Naive B cell (primary cell): ENCODE measurements around the gene LIG1. TPM values are rescaled to one million over a fixed set of nuclear protein-coding genes. Genes with fewer than 3 reads are reported as not detected.
A peak's percentile ranks its signal among the peaks of the same experiment; 100 is the strongest.

ENCODE experiments used
- ATAC-seq, 2 donors: fragments of 150-1000 bp; cut with Tn5 transposase; 2 replicates each; pipeline ENCODE4 v1.10.0; 2021; ENCODE audit warnings: low read depth in 2 of 2, mild to moderate bottlenecking in 2 of 2, moderate library complexity in 2 of 2
- DNase-seq: peaks from one replicate; pipeline ENCODE4 v3.0.0; 2022
- H3K27ac Mint-ChIP-seq, 6 donors: one replicate each; pipeline ENCODE4 v1.8.0; 2020 to 2022; ENCODE audit warnings: mild to moderate bottlenecking in 6 of 6, mixed read lengths in 6 of 6, moderate library complexity in 5 of 6, inconsistent platforms in 2 of 6
- H3K27me3 Mint-ChIP-seq, 3 donors: one replicate each; pipeline ENCODE4 v1.8.0; 2021 to 2022; ENCODE audit warnings: mixed read lengths in 3 of 3, mild to moderate bottlenecking in 1 of 3
- H3K36me3 Mint-ChIP-seq, 2 donors: one replicate each; pipeline ENCODE4 v1.8.0; 2020 to 2022; ENCODE audit warnings: mixed read lengths in 2 of 2, inconsistent platforms in 1 of 2, mild to moderate bottlenecking in 1 of 2
- H3K4me1 Mint-ChIP-seq, 3 donors: one replicate each; pipeline ENCODE4 v1.8.0; 2020 to 2022; ENCODE audit warnings: mixed read lengths in 3 of 3, inconsistent platforms in 1 of 3, mild to moderate bottlenecking in 1 of 3, moderate library complexity in 1 of 3
- H3K4me3 Mint-ChIP-seq, 8 donors: one replicate each; pipeline ENCODE4 v1.8.0; 2020 to 2022; ENCODE audit warnings: mild to moderate bottlenecking in 8 of 8, mixed read lengths in 8 of 8, moderate library complexity in 8 of 8, inconsistent platforms in 2 of 8
- H3K9me3 Mint-ChIP-seq, 7 donors: one replicate each; pipeline ENCODE4 v1.8.0; 2020 to 2022; ENCODE audit warnings: mixed read lengths in 7 of 7, mild to moderate bottlenecking in 5 of 7, inconsistent platforms in 2 of 7, moderate library complexity in 1 of 7
- polyA plus RNA-seq, 6 donors: library from polyadenylated mRNA; unstranded; fragments of 300-500 nt; fragmentation: Illumina TruSeq; gene quantifications; one replicate each; pipeline ENCODE4 v1.2.3, GENCODE V29; 2021; ENCODE audit warnings: low read depth in 6 of 6

The LIG1 gene
- polyA plus RNA-seq, 6 donors from 2014 or later, result 13.6 to 30.9 (median 23.5) TPM

GRCh38 chr19:48170817-48171347 lies 738 bp upstream of the LIG1 start:
- DNase-seq (no peak), ATAC-seq (no peak)
- Mint-ChIP-seq H3K4me3 (peak overlapping the region; percentile 90 to 99 (median 98)), H3K27me3 (no peaks in the 10 kb centered on the region), H3K4me1 (peaks cover 21 to 40% (median 33%) of the 10 kb centered on the region in 3 donors), H3K36me3 (peaks cover 4 to 23% of the 10 kb centered on the region in 2 donors), H3K9me3 (no peaks in the 10 kb centered on the region), H3K27ac (peak overlapping the region; percentile 21 to 97 (median 82))

- peak overlapping the region; percentile 94 to 99 (median 97) for H3K27ac Mint-ChIP-seq
- H3K27me3 Mint-ChIP-seq, result no peaks in the 10 kb centered on the region
- DNase-seq (peak; percentile 81), ATAC-seq (peak; percentile 18 to 33)
- no peaks in the 10 kb centered on the region for H3K9me3 Mint-ChIP-seq
- peak overlapping the region; percentile 90 to 99 (median 98) for H3K4me3 Mint-ChIP-seq
- peaks cover 21 to 31% (median 25%) of the 10 kb centered on the region in 3 donors for H3K4me1 Mint-ChIP-seq
- H3K36me3 Mint-ChIP-seq, result peaks cover 8 to 15% of the 10 kb centered on the region in 2 donors
Measured at GRCh38 chr19:48169578-48169938, 586 bp downstream of the LIG1 start.

GRCh38 chr19:48168689-48169088 lies 1.5 kb downstream of the LIG1 start:
- Mint-ChIP-seq H3K27ac (peak overlapping the region; percentile 41 to 99 (median 96)), H3K9me3 (no peaks in the 10 kb centered on the region), H3K27me3 (no peaks in the 10 kb centered on the region), H3K36me3 (peaks cover 8 to 13% of the 10 kb centered on the region in 2 donors), H3K4me3 (peak overlapping the region in 3 of 8 donors; percentile 13 to 94 (median 90)), H3K4me1 (peaks cover 21 to 30% (median 25%) of the 10 kb centered on the region in 3 donors)
- ATAC-seq (no peak), DNase-seq (no peak)

- no peaks in the 10 kb centered on the region for H3K9me3 Mint-ChIP-seq
- no peak for ATAC-seq
- H3K27ac Mint-ChIP-seq, result no peak overlapping the region
- H3K4me3 Mint-ChIP-seq, result no peak overlapping the region
- DNase-seq, result no peak
- peaks cover 9 to 31% of the 10 kb centered on the region in 2 donors for H3K36me3 Mint-ChIP-seq
- H3K27me3 Mint-ChIP-seq, result no peaks in the 10 kb centered on the region
- H3K4me1 Mint-ChIP-seq, result peaks cover 0 to 8% (median 7%) of the 10 kb centered on the region in 3 donors
Measured at GRCh38 chr19:48158210-48158790, 11.8 kb downstream of the LIG1 start.

- Mint-ChIP-seq H3K9me3 (no peaks in the 10 kb centered on the region), H3K36me3 (peaks cover 6 to 23% of the 10 kb centered on the region in 2 donors), H3K27me3 (no peaks in the 10 kb centered on the region), H3K27ac (peak overlapping the region in 3 of 6 donors; percentile 4 to 73 (median 54)), H3K4me1 (peaks cover 0 to 5% (median 4%) of the 10 kb centered on the region in 3 donors), H3K4me3 (no peak overlapping the region)
- DNase-seq, result no peak
- no peak for ATAC-seq
Measured at GRCh38 chr19:48154003-48154402, 16.1 kb downstream of the LIG1 start.

GRCh38 chr19:48152551-48152950 lies 17.6 kb downstream of the LIG1 start:
- H3K9me3 Mint-ChIP-seq, result no peaks in the 10 kb centered on the region
- no peaks in the 10 kb centered on the region for H3K27me3 Mint-ChIP-seq
- peaks cover 0 to 5% (median 4%) of the 10 kb centered on the region in 3 donors for H3K4me1 Mint-ChIP-seq
- H3K27ac Mint-ChIP-seq, result peak overlapping the region in 2 of 6 donors; percentile 26 to 84
- ATAC-seq (peak in 1 of 2 donors; percentile 50), DNase-seq (peak; percentile 27)
- H3K36me3 Mint-ChIP-seq, result peaks cover 0 to 14% of the 10 kb centered on the region in 2 donors
- H3K4me3 Mint-ChIP-seq, result no peak overlapping the region

- Mint-ChIP-seq H3K27ac (no peak overlapping the region), H3K27me3 (no peaks in the 10 kb centered on the region), H3K36me3 (peaks cover 0 to 17% of the 10 kb centered on the region in 2 donors), H3K4me1 (peaks cover 0 to 8% (median 4%) of the 10 kb centered on the region in 3 donors), H3K9me3 (no peaks in the 10 kb centered on the region), H3K4me3 (no peak overlapping the region)
- no peak for DNase-seq
- no peak for ATAC-seq
Measured at GRCh38 chr19:48149430-48149829, 20.7 kb downstream of the LIG1 start.

- H3K27me3 Mint-ChIP-seq, result no peaks in the 10 kb centered on the region
- peaks cover 7 to 21% of the 10 kb centered on the region in 2 donors for H3K36me3 Mint-ChIP-seq
- H3K9me3 Mint-ChIP-seq, result no peaks in the 10 kb centered on the region
- no peak for DNase-seq
- H3K4me1 Mint-ChIP-seq, result peaks cover 0 to 3% (median 0%) of the 10 kb centered on the region in 3 donors
- no peak overlapping the region for H3K4me3 Mint-ChIP-seq
- no peak for ATAC-seq
- no peak overlapping the region for H3K27ac Mint-ChIP-seq
Measured at GRCh38 chr19:48148576-48148975, 21.6 kb downstream of the LIG1 start.

GRCh38 chr19:48147597-48148175 lies 22.5 kb downstream of the LIG1 start:
- H3K4me1 Mint-ChIP-seq, result peaks cover 0 to 3% (median 0%) of the 10 kb centered on the region in 3 donors
- H3K36me3 Mint-ChIP-seq, result peaks cover 8 to 24% of the 10 kb centered on the region in 2 donors
- peak overlapping the region in 1 of 8 donors; percentile 22 for H3K4me3 Mint-ChIP-seq
- DNase-seq (no peak), ATAC-seq (no peak)
- H3K9me3 Mint-ChIP-seq, result no peaks in the 10 kb centered on the region
- no peaks in the 10 kb centered on the region for H3K27me3 Mint-ChIP-seq
- no peak overlapping the region for H3K27ac Mint-ChIP-seq

- H3K9me3 Mint-ChIP-seq, result no peaks in the 10 kb centered on the region
- peak overlapping the region in 2 of 6 donors; percentile 19 to 91 for H3K27ac Mint-ChIP-seq
Measured at GRCh38 chr19:48139053-48139452, 31.1 kb downstream of the LIG1 start.

GRCh38 chr19:48137411-48137810 lies 32.7 kb downstream of the LIG1 start:
- peaks cover 8 to 21% of the 10 kb centered on the region in 2 donors for H3K36me3 Mint-ChIP-seq
- no peak overlapping the region for H3K4me3 Mint-ChIP-seq
- H3K27me3 Mint-ChIP-seq, result no peaks in the 10 kb centered on the region
- peaks cover 0 to 7% (median 0%) of the 10 kb centered on the region in 3 donors for H3K4me1 Mint-ChIP-seq
- H3K9me3 Mint-ChIP-seq, result no peaks in the 10 kb centered on the region
- no peak for DNase-seq
- no peak for ATAC-seq
- H3K27ac Mint-ChIP-seq, result no peak overlapping the region

More at GRCh38 chr19:48139053-48139452, 31.1 kb downstream of the LIG1 start:
- DNase-seq (no peak), ATAC-seq (no peak)
- H3K36me3 Mint-ChIP-seq, result peaks cover 14 to 28% of the 10 kb centered on the region in 2 donors
- peak overlapping the region in 1 of 8 donors; percentile 75 for H3K4me3 Mint-ChIP-seq
- peaks cover 0 to 7% (median 0%) of the 10 kb centered on the region in 3 donors for H3K4me1 Mint-ChIP-seq
- no peaks in the 10 kb centered on the region for H3K27me3 Mint-ChIP-seq

- no peak for ATAC-seq
- Mint-ChIP-seq H3K27ac (no peak overlapping the region), H3K36me3 (peaks cover 8 to 21% of the 10 kb centered on the region in 2 donors)
Measured at GRCh38 chr19:48136547-48136946, 33.6 kb downstream of the LIG1 start.

GRCh38 chr19:48135411-48135810 lies 34.7 kb downstream of the LIG1 start:
- H3K27ac Mint-ChIP-seq, result no peak overlapping the region

More at GRCh38 chr19:48136547-48136946, 33.6 kb downstream of the LIG1 start:
- no peaks in the 10 kb centered on the region for H3K9me3 Mint-ChIP-seq
- H3K4me3 Mint-ChIP-seq, result no peak overlapping the region
- H3K4me1 Mint-ChIP-seq, result peaks cover 0 to 7% (median 0%) of the 10 kb centered on the region in 3 donors
- DNase-seq, result no peak
- H3K27me3 Mint-ChIP-seq, result no peaks in the 10 kb centered on the region

GRCh38 chr19:48133094-48133493 lies 37.0 kb downstream of the LIG1 start:
- peaks cover 0 to 4% (median 0%) of the 10 kb centered on the region in 7 donors for H3K9me3 Mint-ChIP-seq
- no peak overlapping the region for H3K4me3 Mint-ChIP-seq
- ATAC-seq (no peak), DNase-seq (no peak)
- H3K27me3 Mint-ChIP-seq, result no peaks in the 10 kb centered on the region
- peak overlapping the region in 1 of 6 donors; percentile 59 for H3K27ac Mint-ChIP-seq
- H3K4me1 Mint-ChIP-seq, result no peaks in the 10 kb centered on the region
- H3K36me3 Mint-ChIP-seq, result peaks cover 9 to 17% of the 10 kb centered on the region in 2 donors

More at GRCh38 chr19:48135411-48135810, 34.7 kb downstream of the LIG1 start:
- no peak for DNase-seq
- H3K36me3 Mint-ChIP-seq, result peaks cover 12 to 28% of the 10 kb centered on the region in 2 donors
- H3K9me3 Mint-ChIP-seq, result no peaks in the 10 kb centered on the region
- H3K27me3 Mint-ChIP-seq, result no peaks in the 10 kb centered on the region
- H3K4me3 Mint-ChIP-seq, result no peak overlapping the region
- ATAC-seq, result no peak
- H3K4me1 Mint-ChIP-seq, result peaks cover 0 to 7% (median 0%) of the 10 kb centered on the region in 3 donors
